SK-N-SH (cell line): Measurements from ENCODE around the gene CDKL5.

Source experiments
- ELF1 ChIP-seq: IDR thresholded peaks from 2 replicates; pipeline ENCODE4 v1.4.0; 2012
- EP300 ChIP-seq, 2 experiments: IDR thresholded peaks; 2 replicates each; pipeline versions ENCODE4 v1.4.0 to v1.6.1; 2012; ENCODE audit warnings: borderline replicate concordance in 1 of 2, low read depth in 1 of 2, low read length in 1 of 2
- EZH2phosphoT487 ChIP-seq: fragments of 200-600 bp; sonication (generic); IDR thresholded peaks from 2 replicates; pipeline ENCODE4 v1.6.1; 2017; ENCODE audit warnings: low read depth, mixed run types, mild to moderate bottlenecking, antibody characterized with exemption, moderate library complexity, borderline replicate concordance
- MEF2A ChIP-seq: IDR thresholded peaks from 2 replicates; pipeline ENCODE4 v1.4.0; 2012; ENCODE audit warnings: low read depth, borderline replicate concordance
- POLR2AphosphoS5 ChIP-seq: IDR thresholded peaks from 2 replicates; pipeline ENCODE4 v1.6.1; 2012; ENCODE audit warnings: low read depth, low read length
- RCOR1 ChIP-seq: fragments of 150-350 bp; IDR thresholded peaks from 2 replicates; pipeline ENCODE4 v1.6.1; 2017; ENCODE audit warnings: antibody characterized with exemption, low read length
- RFX5 ChIP-seq: IDR thresholded peaks from 2 replicates; pipeline ENCODE4 v1.6.1; 2012; ENCODE audit warnings: mild to moderate bottlenecking, improper control_type of control experiment, low read length
- TEAD4 ChIP-seq: IDR thresholded peaks from 2 replicates; pipeline ENCODE4 v1.4.0; 2012; ENCODE audit warnings: mild to moderate bottlenecking, borderline replicate concordance; ENCODE audit not compliant: insufficient read depth
- TF ChIP-seq, protein P1 (sequence below): IDR thresholded peaks from 2 replicates; pipeline ENCODE4 v1.4.0; 2012; ENCODE audit warnings: low read depth
- TF ChIP-seq, protein P2 (sequence below): fragments of 200-600 bp; sonication (generic); IDR thresholded peaks from 2 replicates; pipeline ENCODE4 v1.6.1; 2017; ENCODE audit warnings: antibody characterized with exemption, mild to moderate bottlenecking, moderate library complexity
- TF ChIP-seq, protein P3 (sequence below): fragments of 150-350 bp; IDR thresholded peaks from 2 replicates; pipeline ENCODE4 v1.6.1; 2017; ENCODE audit warnings: antibody characterized with exemption, low read length, low read depth, borderline replicate concordance
- TF ChIP-seq, protein P4 (sequence below): IDR thresholded peaks from 2 replicates; pipeline ENCODE4 v1.6.1; 2012; ENCODE audit warnings: mild to moderate bottlenecking, low read depth, low read length, moderate library complexity

DNA sequence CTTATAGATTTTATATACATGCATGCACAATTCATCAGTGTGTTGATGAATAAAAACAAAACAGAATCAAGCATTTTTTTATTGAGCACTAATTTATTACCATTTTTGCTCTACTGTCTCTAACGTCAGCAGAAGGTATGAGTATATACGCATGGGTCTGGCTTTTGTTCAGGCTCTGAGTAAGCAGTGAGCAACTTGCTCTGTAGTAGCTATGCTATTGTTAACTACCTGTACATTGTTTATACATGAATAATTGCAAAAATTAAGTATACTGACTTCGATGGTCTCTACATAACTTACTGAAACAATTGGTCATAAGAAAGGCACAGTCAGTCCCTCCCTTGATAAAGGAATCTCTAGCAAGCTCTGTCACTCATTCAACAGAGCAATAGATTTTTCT is 123.6 kb downstream of the CDKL5 start:
- TF ChIP-seq EZH2phosphoT487, result no peak
- TF ChIP-seq EP300 (IDR thresholded peaks at IDR 0.05; ENCODE audit: borderline replicate concordance in 1 of 2, low read depth in 1 of 2, low read length in 1 of 2), result no peak
- TF ChIP-seq, protein P1, sequence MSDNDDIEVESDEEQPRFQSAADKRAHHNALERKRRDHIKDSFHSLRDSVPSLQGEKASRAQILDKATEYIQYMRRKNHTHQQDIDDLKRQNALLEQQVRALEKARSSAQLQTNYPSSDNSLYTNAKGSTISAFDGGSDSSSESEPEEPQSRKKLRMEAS, result no peak
- TF ChIP-seq, protein P2, sequence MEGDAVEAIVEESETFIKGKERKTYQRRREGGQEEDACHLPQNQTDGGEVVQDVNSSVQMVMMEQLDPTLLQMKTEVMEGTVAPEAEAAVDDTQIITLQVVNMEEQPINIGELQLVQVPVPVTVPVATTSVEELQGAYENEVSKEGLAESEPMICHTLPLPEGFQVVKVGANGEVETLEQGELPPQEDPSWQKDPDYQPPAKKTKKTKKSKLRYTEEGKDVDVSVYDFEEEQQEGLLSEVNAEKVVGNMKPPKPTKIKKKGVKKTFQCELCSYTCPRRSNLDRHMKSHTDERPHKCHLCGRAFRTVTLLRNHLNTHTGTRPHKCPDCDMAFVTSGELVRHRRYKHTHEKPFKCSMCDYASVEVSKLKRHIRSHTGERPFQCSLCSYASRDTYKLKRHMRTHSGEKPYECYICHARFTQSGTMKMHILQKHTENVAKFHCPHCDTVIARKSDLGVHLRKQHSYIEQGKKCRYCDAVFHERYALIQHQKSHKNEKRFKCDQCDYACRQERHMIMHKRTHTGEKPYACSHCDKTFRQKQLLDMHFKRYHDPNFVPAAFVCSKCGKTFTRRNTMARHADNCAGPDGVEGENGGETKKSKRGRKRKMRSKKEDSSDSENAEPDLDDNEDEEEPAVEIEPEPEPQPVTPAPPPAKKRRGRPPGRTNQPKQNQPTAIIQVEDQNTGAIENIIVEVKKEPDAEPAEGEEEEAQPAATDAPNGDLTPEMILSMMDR, result no peak
- TF ChIP-seq, protein P3, sequence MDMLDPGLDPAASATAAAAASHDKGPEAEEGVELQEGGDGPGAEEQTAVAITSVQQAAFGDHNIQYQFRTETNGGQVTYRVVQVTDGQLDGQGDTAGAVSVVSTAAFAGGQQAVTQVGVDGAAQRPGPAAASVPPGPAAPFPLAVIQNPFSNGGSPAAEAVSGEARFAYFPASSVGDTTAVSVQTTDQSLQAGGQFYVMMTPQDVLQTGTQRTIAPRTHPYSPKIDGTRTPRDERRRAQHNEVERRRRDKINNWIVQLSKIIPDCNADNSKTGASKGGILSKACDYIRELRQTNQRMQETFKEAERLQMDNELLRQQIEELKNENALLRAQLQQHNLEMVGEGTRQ, result no peak
- TF ChIP-seq, protein P4, sequence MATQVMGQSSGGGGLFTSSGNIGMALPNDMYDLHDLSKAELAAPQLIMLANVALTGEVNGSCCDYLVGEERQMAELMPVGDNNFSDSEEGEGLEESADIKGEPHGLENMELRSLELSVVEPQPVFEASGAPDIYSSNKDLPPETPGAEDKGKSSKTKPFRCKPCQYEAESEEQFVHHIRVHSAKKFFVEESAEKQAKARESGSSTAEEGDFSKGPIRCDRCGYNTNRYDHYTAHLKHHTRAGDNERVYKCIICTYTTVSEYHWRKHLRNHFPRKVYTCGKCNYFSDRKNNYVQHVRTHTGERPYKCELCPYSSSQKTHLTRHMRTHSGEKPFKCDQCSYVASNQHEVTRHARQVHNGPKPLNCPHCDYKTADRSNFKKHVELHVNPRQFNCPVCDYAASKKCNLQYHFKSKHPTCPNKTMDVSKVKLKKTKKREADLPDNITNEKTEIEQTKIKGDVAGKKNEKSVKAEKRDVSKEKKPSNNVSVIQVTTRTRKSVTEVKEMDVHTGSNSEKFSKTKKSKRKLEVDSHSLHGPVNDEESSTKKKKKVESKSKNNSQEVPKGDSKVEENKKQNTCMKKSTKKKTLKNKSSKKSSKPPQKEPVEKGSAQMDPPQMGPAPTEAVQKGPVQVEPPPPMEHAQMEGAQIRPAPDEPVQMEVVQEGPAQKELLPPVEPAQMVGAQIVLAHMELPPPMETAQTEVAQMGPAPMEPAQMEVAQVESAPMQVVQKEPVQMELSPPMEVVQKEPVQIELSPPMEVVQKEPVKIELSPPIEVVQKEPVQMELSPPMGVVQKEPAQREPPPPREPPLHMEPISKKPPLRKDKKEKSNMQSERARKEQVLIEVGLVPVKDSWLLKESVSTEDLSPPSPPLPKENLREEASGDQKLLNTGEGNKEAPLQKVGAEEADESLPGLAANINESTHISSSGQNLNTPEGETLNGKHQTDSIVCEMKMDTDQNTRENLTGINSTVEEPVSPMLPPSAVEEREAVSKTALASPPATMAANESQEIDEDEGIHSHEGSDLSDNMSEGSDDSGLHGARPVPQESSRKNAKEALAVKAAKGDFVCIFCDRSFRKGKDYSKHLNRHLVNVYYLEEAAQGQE, result no peak
- no peak for TF ChIP-seq TEAD4
- no peak for TF ChIP-seq RCOR1
- TF ChIP-seq ELF1, result no peak
- TF ChIP-seq MEF2A, result no peak
- TF ChIP-seq RFX5, result no peak
- TF ChIP-seq POLR2AphosphoS5, result no peak
